Mesothelial cell of epicardium (in vitro differentiated cells): ENCODE measurements around the gene SDCCAG8. TPM values are rescaled to one million over a fixed set of nuclear protein-coding genes. Genes with fewer than 3 reads are reported as not detected.
A peak's percentile ranks its signal among the peaks of the same experiment; 100 is the strongest.

Source experiments
- DNase-seq, 2 experiments: peaks; one replicate each; pipeline ENCODE4 v3.0.0; 2021; ENCODE audit warnings: low spot score in 2 of 2; ENCODE audit not compliant: unreplicated experiment in 2 of 2
- H3K27ac Mint-ChIP-seq: 2 replicates; pipeline ENCODE4 v1.8.0; 2021; ENCODE audit warnings: mixed read lengths
- H3K27me3 Mint-ChIP-seq: 2 replicates; pipeline ENCODE4 v1.8.0; 2021; ENCODE audit warnings: low read depth, mixed read lengths
- H3K36me3 Mint-ChIP-seq: 2 replicates; pipeline ENCODE4 v1.8.0; 2021; ENCODE audit warnings: mixed read lengths
- H3K4me1 Mint-ChIP-seq: 2 replicates; pipeline ENCODE4 v1.8.0; 2021; ENCODE audit warnings: mixed read lengths
- H3K4me3 Mint-ChIP-seq: 2 replicates; pipeline ENCODE4 v1.8.0; 2021; ENCODE audit warnings: mild to moderate bottlenecking, moderate library complexity, mixed read lengths
- H3K9me3 Mint-ChIP-seq: 2 replicates; pipeline ENCODE4 v1.8.0; 2021; ENCODE audit warnings: mixed read lengths
- CTCF ChIP-seq: fragments of 200-600 bp; sonication (generic); IDR thresholded peaks from one replicate; pipeline ENCODE4 v1.5.0; 2021; ENCODE audit warnings: antibody characterized with exemption; ENCODE audit not compliant: unreplicated experiment
- total RNA-seq: library from RNA; stranded (reverse); gene quantifications from 3 replicates; pipeline ENCODE4 v1.2.1, GENCODE V29; 2021

Gene SDCCAG8
- total RNA-seq, 1 donor from 2014 or later: 37.3 TPM

DNA sequence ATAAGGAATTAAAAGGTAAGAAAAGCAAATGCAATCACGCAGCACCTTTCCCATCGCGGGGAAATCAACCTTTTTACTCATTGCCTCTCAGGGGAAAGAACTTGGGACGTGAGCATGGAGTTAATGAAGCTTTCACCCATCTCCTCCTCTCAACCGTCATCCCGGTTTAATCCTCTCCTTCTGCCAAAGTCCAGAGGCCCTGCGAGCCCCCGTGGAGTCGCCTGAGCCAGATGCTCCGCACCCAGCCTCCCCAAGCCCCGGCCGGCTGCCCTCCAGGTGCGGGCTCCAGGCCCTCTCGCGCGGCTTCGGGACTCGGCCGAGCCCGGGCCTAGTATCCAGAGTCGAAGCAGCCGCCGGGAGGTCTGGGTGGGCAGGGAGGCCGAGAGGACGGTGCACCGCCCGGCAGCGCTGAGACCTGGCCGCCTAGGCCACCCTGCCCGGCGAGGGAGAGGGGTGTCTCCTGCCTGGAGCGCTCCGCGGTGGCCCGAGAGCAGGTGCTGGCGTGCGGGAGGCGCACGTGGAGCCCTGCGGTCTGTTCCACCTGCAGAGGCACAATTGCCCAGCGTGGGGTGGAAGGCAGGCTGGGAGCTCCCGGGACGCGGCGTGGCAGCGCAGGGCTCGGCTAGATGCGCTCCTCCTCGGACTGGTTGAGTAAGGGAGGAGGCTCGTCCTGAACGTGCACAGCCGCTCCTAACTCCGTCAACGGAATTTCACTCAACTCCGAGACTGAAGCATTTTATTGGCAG is 218.5 kb downstream of the SDCCAG8 start:
- Mint-ChIP-seq H3K27me3 (no peaks in the 10 kb centered on the region), H3K4me1 (peaks cover 34% of the 10 kb centered on the region), H3K27ac (peak overlapping the region; percentile 92), H3K4me3 (no peak overlapping the region), H3K9me3 (no peaks in the 10 kb centered on the region), H3K36me3 (no peaks in the 10 kb centered on the region)
- no peak for DNase-seq
- TF ChIP-seq CTCF: no peak

GRCh38 chr1:243474906-243475305 is 219.1 kb downstream of the SDCCAG8 start:
- Mint-ChIP-seq H3K27ac (peak overlapping the region; percentile 69), H3K4me3 (no peak overlapping the region), H3K36me3 (peaks cover 5% of the 10 kb centered on the region), H3K27me3 (no peaks in the 10 kb centered on the region), H3K4me1 (peaks cover 34% of the 10 kb centered on the region), H3K9me3 (peaks cover 3% of the 10 kb centered on the region)
- DNase-seq: no peak
- TF ChIP-seq CTCF: no peak

- H3K4me1 Mint-ChIP-seq: peaks cover 34% of the 10 kb centered on the region
- no peak overlapping the region for H3K4me3 Mint-ChIP-seq
- no peaks in the 10 kb centered on the region for H3K27me3 Mint-ChIP-seq
- peaks cover 7% of the 10 kb centered on the region for H3K36me3 Mint-ChIP-seq
- no peak for DNase-seq
- H3K27ac Mint-ChIP-seq: no peak overlapping the region
- no peak for TF ChIP-seq CTCF
- H3K9me3 Mint-ChIP-seq: peaks cover 5% of the 10 kb centered on the region
Measured at GRCh38 chr1:243475966-243476365, 220.1 kb downstream of the SDCCAG8 start.

GRCh38 chr1:243477731-243478290 is 222.0 kb downstream of the SDCCAG8 start:
- Mint-ChIP-seq H3K36me3 (peaks cover 7% of the 10 kb centered on the region), H3K27me3 (peaks cover 3% of the 10 kb centered on the region), H3K4me1 (peaks cover 30% of the 10 kb centered on the region), H3K27ac (no peak overlapping the region), H3K4me3 (no peak overlapping the region), H3K9me3 (peaks cover 5% of the 10 kb centered on the region)
- no peak for TF ChIP-seq CTCF
- no peak for DNase-seq

DNA sequence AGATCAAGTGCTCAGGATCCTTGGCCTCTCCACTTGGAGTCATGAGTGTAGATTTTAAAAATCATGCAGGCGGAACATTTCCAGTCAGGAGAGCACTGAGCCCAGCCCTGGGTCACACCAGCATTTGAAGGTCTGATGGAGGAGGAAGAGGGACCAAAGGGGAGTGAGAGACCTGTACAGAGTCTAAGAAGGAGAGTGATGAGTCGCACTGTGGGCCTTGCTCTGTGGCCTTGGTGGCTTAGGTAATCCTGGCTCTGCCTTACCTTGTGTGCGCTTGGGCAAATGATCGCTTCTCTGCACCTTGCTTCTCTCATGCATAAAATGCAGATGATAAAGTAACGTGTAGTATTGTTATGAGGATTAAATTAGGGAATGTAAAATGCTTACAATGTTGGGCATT is 225.3 kb downstream of the SDCCAG8 start:
- TF ChIP-seq CTCF: no peak
- Mint-ChIP-seq H3K4me3 (no peak overlapping the region), H3K27ac (no peak overlapping the region)

More for the DNA sequence above, 225.3 kb downstream of the SDCCAG8 start:
- DNase-seq: no peak
- H3K9me3 Mint-ChIP-seq: peaks cover 5% of the 10 kb centered on the region
- H3K4me1 Mint-ChIP-seq: peaks cover 14% of the 10 kb centered on the region
- peaks cover 3% of the 10 kb centered on the region for H3K27me3 Mint-ChIP-seq
- peaks cover 7% of the 10 kb centered on the region for H3K36me3 Mint-ChIP-seq
